A673 (cell line): Measurements from ENCODE around the gene SSPN. TPM values are rescaled to one million over a fixed set of nuclear protein-coding genes. Genes with fewer than 3 reads are reported as not detected.

Experiments
- BruUV-seq: library from RNA; stranded (reverse); fragments of 400-500 nt; replicated peaks from 2 replicates; lab custom pipeline; 2021; lab: Mats Ljungman, UMichigan
- CTCF ChIA-PET: fragments of 300-600 bp; sonication (Branson Sonifier 250); formaldehyde crosslinking; loops from one replicate; lab custom pipeline; 2022; ENCODE audit warnings: antibody characterized with exemption; lab: Charles Lee
- POLR2A ChIA-PET: fragments of 300-600 bp; sonication (Branson Sonifier 250); formaldehyde crosslinking; loops from one replicate; lab custom pipeline; 2022; ENCODE audit warnings: antibody characterized with exemption; ENCODE audit not compliant: low non-redundant PET; lab: Charles Lee
- DNase-seq: peaks from one replicate; pipeline ENCODE4 v3.0.0-alpha.2; 2015; ENCODE audit warnings: low spot score
- H3K27ac ChIP-seq: fragments of 200-600 bp; sonication (generic); 2 replicates; pipeline ENCODE4 v1.5.1; 2016; ENCODE audit warnings: mixed run types, low read depth, mild to moderate bottlenecking, mixed read lengths, antibody characterized with exemption, low read length; ENCODE audit not compliant: poor library complexity, severe bottlenecking
- H3K27me3 ChIP-seq: fragments of 200-600 bp; sonication (generic); replicated peaks from 2 replicates; pipeline ENCODE4 v1.6.1; 2017; ENCODE audit warnings: mixed run types, low read depth, mild to moderate bottlenecking, mixed read lengths, antibody characterized with exemption, low read length; ENCODE audit not compliant: insufficient read depth, poor library complexity
- H3K36me3 ChIP-seq: fragments of 200-600 bp; sonication (generic); 2 replicates; pipeline ENCODE4 v1.6.1; 2016; ENCODE audit warnings: mixed run types, mild to moderate bottlenecking, mixed read lengths, antibody characterized with exemption, low read length; ENCODE audit not compliant: insufficient read depth, poor library complexity, severe bottlenecking
- H3K4me1 ChIP-seq: fragments of 200-600 bp; sonication (generic); 2 replicates; pipeline ENCODE4 v1.6.1; 2017; ENCODE audit warnings: mixed run types, mild to moderate bottlenecking, mixed read lengths, antibody characterized with exemption, low read length; ENCODE audit not compliant: insufficient read depth, poor library complexity, severe bottlenecking
- H3K4me3 ChIP-seq: fragments of 200-600 bp; sonication (generic); 2 replicates; pipeline ENCODE4 v1.5.1; 2016; ENCODE audit warnings: low read depth, mixed run types, mild to moderate bottlenecking, mixed read lengths, low read length; ENCODE audit not compliant: poor library complexity, severe bottlenecking
- H3K9me3 ChIP-seq: fragments of 200-600 bp; sonication (generic); 2 replicates; pipeline ENCODE4 v1.6.1; 2016; ENCODE audit warnings: mixed run types, low read depth, mild to moderate bottlenecking, mixed read lengths, antibody characterized with exemption, low read length; ENCODE audit not compliant: poor library complexity, severe bottlenecking
- CTCF ChIP-seq: fragments of 300-800, 200-600 bp; sonication (generic); conservative IDR thresholded peaks from 2 replicates; pipeline ENCODE4 v1.5.1; 2017; ENCODE audit warnings: low read depth, mild to moderate bottlenecking, antibody characterized with exemption, low read length, moderate library complexity, mixed read lengths
- EZH2 ChIP-seq: fragments of 200-600 bp; sonication (generic); IDR thresholded peaks from 2 replicates; pipeline ENCODE4 v1.6.1; 2017; ENCODE audit warnings: borderline replicate concordance, low read depth, mild to moderate bottlenecking, mixed read lengths, antibody characterized with exemption, low read length; ENCODE audit not compliant: poor library complexity, severe bottlenecking
- intact Hi-C: fragments of 100-400 bp; cut with micrococcal nuclease; formaldehyde crosslinking; loops from one replicate; pipeline ENCODE4 v1.10.0; 2022; ENCODE audit not compliant: unreplicated experiment
- total RNA-seq: library from RNA; stranded (reverse); gene quantifications from 2 replicates; pipeline ENCODE4 v1.2.3, GENCODE V29; 2021

The SSPN gene
- total RNA-seq, 1 experiment from 2014 or later, result 9.8 TPM

- Histone ChIP-seq H3K27ac (no peak overlapping the region), H3K9me3 (no peaks in the 10 kb centered on the region), H3K4me1 (no peaks in the 10 kb centered on the region), H3K27me3 (no peaks in the 10 kb centered on the region), H3K36me3 (no peaks in the 10 kb centered on the region), H3K4me3 (no peak overlapping the region)
- intact Hi-C loops, result no loop called here
- TF ChIP-seq EZH2, result no peak
- TF ChIP-seq CTCF, result no peak
- CTCF ChIA-PET, result no interaction called here
- no TSS peak for BruUV-seq
- POLR2A ChIA-PET, result no interaction called here
- DNase-seq, result no peak
Observed at GRCh38 chr12:26242683-26243082, 47.3 kb downstream of the SSPN start.

GRCh38 chr12:26244503-26244902, 49.1 kb downstream of the SSPN start:
- TF ChIP-seq CTCF (no peak), EZH2 (no peak)
- Histone ChIP-seq H3K4me3 (no peak overlapping the region), H3K4me1 (no peaks in the 10 kb centered on the region), H3K9me3 (no peaks in the 10 kb centered on the region), H3K36me3 (no peaks in the 10 kb centered on the region), H3K27me3 (no peaks in the 10 kb centered on the region), H3K27ac (no peak overlapping the region)
- POLR2A ChIA-PET, result no interaction called here
- CTCF ChIA-PET, result no interaction called here
- BruUV-seq, result no TSS peak
- intact Hi-C loops, result no loop called here
- no peak for DNase-seq

GRCh38 chr12:26245175-26245942, 50.0 kb downstream of the SSPN start:
- Histone ChIP-seq H3K4me3 (no peak overlapping the region), H3K27ac (no peak overlapping the region), H3K27me3 (no peaks in the 10 kb centered on the region), H3K4me1 (no peaks in the 10 kb centered on the region), H3K36me3 (no peaks in the 10 kb centered on the region), H3K9me3 (no peaks in the 10 kb centered on the region)
- ChIA-PET POLR2A (no interaction called here), CTCF (no interaction called here)
- BruUV-seq, result no TSS peak
- DNase-seq, result no peak
- intact Hi-C loops, result no loop called here
- no peak for TF ChIP-seq EZH2
- TF ChIP-seq CTCF, result no peak
